ENCODE data around the gene CNTRL.

The CNTRL gene

DNA sequence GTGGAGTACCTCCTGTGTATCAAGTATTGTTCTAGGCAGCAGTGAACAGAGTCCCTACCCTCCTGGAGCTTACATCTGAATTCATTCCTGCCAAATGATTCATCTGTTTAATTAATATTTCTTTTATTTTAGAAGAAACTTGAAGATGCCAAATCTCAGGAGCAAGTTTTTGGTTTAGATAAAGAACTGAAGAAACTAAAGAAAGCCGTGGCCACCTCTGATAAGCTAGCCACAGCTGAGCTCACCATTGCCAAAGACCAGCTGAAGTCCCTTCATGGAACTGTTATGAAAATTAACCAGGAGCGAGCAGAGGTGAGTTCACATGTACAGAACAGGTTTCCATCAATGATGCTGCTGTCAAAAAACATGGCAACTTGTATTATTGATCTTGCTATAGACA lies 69.0 kb downstream of the CNTRL start:
- TF ChIP-seq FOXP2 (optimal IDR thresholded peaks at IDR 0.05; ENCODE audit: borderline replicate concordance, extremely low read depth, extremely low read length, insufficient read depth): no peak
- no peak for TF ChIP-seq SIN3A (IDR thresholded peaks at IDR 0.05; ENCODE audit: borderline replicate concordance, insufficient read depth, low read length)

DNA sequence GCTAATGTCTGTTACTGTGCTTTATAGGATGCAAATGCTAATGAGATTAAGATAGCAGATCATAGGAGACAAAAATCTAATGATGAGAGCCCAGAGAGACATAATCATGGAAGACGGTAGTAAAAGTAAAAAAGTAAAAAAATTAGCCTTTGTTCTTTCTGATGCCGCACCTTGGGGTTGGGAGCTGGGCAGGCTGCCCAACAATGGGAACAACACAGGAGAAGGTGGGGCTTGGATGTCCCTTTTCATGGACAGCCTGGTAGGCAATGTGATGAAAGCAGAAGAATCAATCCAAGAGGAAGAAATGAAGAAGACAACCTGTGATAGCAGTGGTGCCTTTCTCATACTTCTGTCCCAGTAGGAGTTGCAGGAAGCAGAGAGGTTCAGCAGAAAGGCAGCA lies 69.7 kb downstream of the CNTRL start:
- TF ChIP-seq TAF1 (IDR thresholded peaks at IDR 0.05; ENCODE audit: borderline replicate concordance, insufficient read depth, low read length) (no peak), SIN3A (IDR thresholded peaks at IDR 0.05; ENCODE audit: borderline replicate concordance, insufficient read depth, low read length) (no peak), POLR2AphosphoS5 (IDR thresholded peaks at IDR 0.05; ENCODE audit: low read depth, low read length) (no peak), FOXP2 (optimal IDR thresholded peaks at IDR 0.05; ENCODE audit: borderline replicate concordance, extremely low read depth, extremely low read length, insufficient read depth) (no peak)
- TF ChIP-seq, protein P1, sequence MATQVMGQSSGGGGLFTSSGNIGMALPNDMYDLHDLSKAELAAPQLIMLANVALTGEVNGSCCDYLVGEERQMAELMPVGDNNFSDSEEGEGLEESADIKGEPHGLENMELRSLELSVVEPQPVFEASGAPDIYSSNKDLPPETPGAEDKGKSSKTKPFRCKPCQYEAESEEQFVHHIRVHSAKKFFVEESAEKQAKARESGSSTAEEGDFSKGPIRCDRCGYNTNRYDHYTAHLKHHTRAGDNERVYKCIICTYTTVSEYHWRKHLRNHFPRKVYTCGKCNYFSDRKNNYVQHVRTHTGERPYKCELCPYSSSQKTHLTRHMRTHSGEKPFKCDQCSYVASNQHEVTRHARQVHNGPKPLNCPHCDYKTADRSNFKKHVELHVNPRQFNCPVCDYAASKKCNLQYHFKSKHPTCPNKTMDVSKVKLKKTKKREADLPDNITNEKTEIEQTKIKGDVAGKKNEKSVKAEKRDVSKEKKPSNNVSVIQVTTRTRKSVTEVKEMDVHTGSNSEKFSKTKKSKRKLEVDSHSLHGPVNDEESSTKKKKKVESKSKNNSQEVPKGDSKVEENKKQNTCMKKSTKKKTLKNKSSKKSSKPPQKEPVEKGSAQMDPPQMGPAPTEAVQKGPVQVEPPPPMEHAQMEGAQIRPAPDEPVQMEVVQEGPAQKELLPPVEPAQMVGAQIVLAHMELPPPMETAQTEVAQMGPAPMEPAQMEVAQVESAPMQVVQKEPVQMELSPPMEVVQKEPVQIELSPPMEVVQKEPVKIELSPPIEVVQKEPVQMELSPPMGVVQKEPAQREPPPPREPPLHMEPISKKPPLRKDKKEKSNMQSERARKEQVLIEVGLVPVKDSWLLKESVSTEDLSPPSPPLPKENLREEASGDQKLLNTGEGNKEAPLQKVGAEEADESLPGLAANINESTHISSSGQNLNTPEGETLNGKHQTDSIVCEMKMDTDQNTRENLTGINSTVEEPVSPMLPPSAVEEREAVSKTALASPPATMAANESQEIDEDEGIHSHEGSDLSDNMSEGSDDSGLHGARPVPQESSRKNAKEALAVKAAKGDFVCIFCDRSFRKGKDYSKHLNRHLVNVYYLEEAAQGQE (IDR thresholded peaks at IDR 0.05; ENCODE audit: insufficient read depth in 1 of 2, low read depth in 2 of 2, low read length in 2 of 2): no peak

DNA sequence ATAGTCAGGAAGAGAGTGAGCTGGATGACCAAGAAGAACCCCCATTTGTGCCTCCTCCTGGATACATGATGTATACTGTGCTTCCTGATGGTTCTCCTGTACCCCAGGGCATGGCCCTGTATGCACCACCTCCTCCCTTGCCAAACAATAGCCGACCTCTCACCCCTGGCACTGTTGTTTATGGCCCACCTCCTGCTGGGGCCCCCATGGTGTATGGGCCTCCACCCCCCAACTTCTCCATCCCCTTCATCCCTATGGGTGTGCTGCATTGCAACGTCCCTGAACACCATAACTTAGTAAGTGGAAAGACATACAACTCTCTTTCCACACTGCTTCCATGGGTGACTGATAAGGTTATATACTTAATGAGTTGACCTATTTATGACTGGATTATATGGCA lies 75.4 kb downstream of the CNTRL start:
- TF ChIP-seq FOXP2 (optimal IDR thresholded peaks at IDR 0.05; ENCODE audit: borderline replicate concordance, extremely low read depth, extremely low read length, insufficient read depth) (no peak), TAF1 (IDR thresholded peaks at IDR 0.05; ENCODE audit: borderline replicate concordance, insufficient read depth, low read length) (no peak), POLR2AphosphoS5 (IDR thresholded peaks at IDR 0.05; ENCODE audit: low read depth, low read length) (no peak), SIN3A (IDR thresholded peaks at IDR 0.05; ENCODE audit: borderline replicate concordance, insufficient read depth, low read length) (no peak)
- TF ChIP-seq, protein P1 (IDR thresholded peaks at IDR 0.05; ENCODE audit: insufficient read depth in 1 of 2, low read depth in 2 of 2, low read length in 2 of 2): no peak

DNA sequence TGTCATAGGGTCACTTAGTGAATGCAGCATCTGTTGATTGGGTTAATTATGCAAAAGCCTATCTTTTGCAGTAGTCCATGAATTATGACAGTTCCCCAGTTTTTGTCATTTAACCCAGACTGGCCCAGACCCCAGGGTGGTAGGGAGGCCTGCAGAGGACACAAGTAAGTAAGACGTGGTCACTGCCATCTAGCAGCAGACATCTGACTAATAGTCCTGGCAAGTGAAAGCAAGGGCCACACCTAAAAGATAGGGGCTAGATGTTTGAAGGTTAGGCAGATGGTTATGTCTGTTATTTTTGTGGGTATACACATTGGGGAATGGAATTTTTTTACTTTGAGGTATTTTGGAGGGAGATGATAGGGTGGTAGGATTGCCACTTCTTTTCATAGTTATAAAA lies 78.9 kb downstream of the CNTRL start:
- no peak for TF ChIP-seq TAF1 (IDR thresholded peaks at IDR 0.05; ENCODE audit: borderline replicate concordance, insufficient read depth, low read length)
- TF ChIP-seq POLR2AphosphoS5 (IDR thresholded peaks at IDR 0.05; ENCODE audit: low read depth, low read length): no peak
- TF ChIP-seq, protein P1 (IDR thresholded peaks at IDR 0.05; ENCODE audit: insufficient read depth in 1 of 2, low read depth in 2 of 2, low read length in 2 of 2): no peak
- no peak for TF ChIP-seq SIN3A (IDR thresholded peaks at IDR 0.05; ENCODE audit: borderline replicate concordance, insufficient read depth, low read length)
- TF ChIP-seq FOXP2 (optimal IDR thresholded peaks at IDR 0.05; ENCODE audit: borderline replicate concordance, extremely low read depth, extremely low read length, insufficient read depth): no peak

DNA sequence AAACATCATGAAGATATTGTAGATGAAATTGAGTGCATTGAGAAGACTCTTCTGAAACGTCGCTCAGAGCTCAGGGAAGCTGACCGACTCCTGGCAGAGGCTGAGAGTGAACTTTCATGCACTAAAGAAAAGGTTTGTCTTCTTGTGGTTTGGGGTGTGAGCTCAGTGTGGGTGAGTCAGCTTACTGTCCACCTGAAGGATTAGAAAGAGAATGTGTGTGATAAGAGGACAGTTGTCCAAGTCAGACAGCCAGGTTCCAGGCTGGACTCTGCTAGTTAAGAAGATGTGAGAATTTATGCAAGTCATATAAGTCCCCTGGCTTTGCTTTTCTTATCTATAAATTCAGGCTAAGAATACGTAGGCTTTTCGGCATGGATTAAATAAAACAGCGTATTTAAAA lies 80.0 kb downstream of the CNTRL start:
- no peak for TF ChIP-seq FOXP2 (optimal IDR thresholded peaks at IDR 0.05; ENCODE audit: borderline replicate concordance, extremely low read depth, extremely low read length, insufficient read depth)

DNA sequence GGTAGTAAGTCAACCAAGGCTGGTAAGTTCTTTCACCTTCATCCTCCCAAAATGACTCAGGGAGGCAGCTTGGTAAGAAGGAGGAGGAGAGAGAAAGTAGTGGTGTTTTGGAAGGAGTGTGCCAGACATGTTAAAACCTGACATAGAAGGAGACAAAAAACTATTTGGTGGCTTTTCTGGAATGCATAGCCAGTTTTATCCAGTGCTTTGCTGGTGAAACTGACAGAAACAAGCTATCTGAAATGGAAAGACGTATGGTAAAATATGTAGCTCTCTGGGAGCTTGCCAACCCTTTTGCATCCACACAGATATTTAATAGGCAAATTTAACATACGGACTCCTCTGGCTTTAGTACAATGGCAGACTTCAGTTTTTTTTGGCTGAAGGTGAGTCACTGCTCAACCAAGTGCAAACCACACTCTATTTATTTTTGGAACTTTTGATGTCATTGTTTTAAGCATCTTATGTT lies 81.5 kb downstream of the CNTRL start:
- TF ChIP-seq POLR2AphosphoS5 (IDR thresholded peaks at IDR 0.05; ENCODE audit: low read depth, low read length) (no peak), TAF1 (IDR thresholded peaks at IDR 0.05; ENCODE audit: borderline replicate concordance, insufficient read depth, low read length) (no peak), FOXP2 (optimal IDR thresholded peaks at IDR 0.05; ENCODE audit: borderline replicate concordance, extremely low read depth, extremely low read length, insufficient read depth) (no peak)
- TF ChIP-seq, protein P1 (IDR thresholded peaks at IDR 0.05; ENCODE audit: insufficient read depth in 1 of 2, low read depth in 2 of 2, low read length in 2 of 2): no peak
